Measurements from ENCODE around the gene ZNF296. TPM values are rescaled to one million over a fixed set of nuclear protein-coding genes. Genes with fewer than 3 reads are reported as not detected.

The ZNF296 gene
- polyA plus RNA-seq, 1 donor from 2014 or later: 1.4 TPM

- no peak overlapping the region for H2AFZ ChIP-seq (ENCODE audit: low read depth, low read length)
- peaks cover 17% of the 10 kb centered on the region for H3K79me2 ChIP-seq (replicated peaks; ENCODE audit: insufficient read depth, low read length)
- no peaks in the 10 kb centered on the region for H3K9me3 ChIP-seq (ENCODE audit: low read length)
- no peak overlapping the region for H3K27ac ChIP-seq (ENCODE audit: low read length)
- H3K4me3 ChIP-seq (ENCODE audit: low read length): no peak overlapping the region
- H4K20me1 ChIP-seq (ENCODE audit: insufficient read depth): no peaks in the 10 kb centered on the region
- no peaks in the 10 kb centered on the region for H3K27me3 ChIP-seq (ENCODE audit: insufficient read depth, low read depth, low read length)
- H3K4me2 ChIP-seq (ENCODE audit: low read length): no peak overlapping the region
- no peaks in the 10 kb centered on the region for H3K9me2 ChIP-seq (ENCODE audit: insufficient read depth, low read length)
- no peak for TF ChIP-seq MXI1 (conservative IDR thresholded peaks at IDR 0.05; ENCODE audit: poor library complexity, severe bottlenecking)
- no peaks in the 10 kb centered on the region for H3F3A ChIP-seq (ENCODE audit: insufficient read depth, low read length, poor library complexity, severe bottlenecking)
- no peak overlapping the region for H3K9ac ChIP-seq (ENCODE audit: low read length)
- H3K36me3 ChIP-seq (ENCODE audit: insufficient read depth, low read length): no peaks in the 10 kb centered on the region
Observed at GRCh38 chr19:45046355-45046754, 29.9 kb downstream of the ZNF296 start.

- H3K79me2 ChIP-seq (replicated peaks; ENCODE audit: insufficient read depth, low read length): peaks cover 17% of the 10 kb centered on the region
- H3F3A ChIP-seq (ENCODE audit: insufficient read depth, low read length, poor library complexity, severe bottlenecking): no peaks in the 10 kb centered on the region
- no peak for TF ChIP-seq POLR2AphosphoS5 (IDR thresholded peaks at IDR 0.05)
- no peak for TF ChIP-seq MXI1 (conservative IDR thresholded peaks at IDR 0.05; ENCODE audit: poor library complexity, severe bottlenecking)
- TF ChIP-seq, protein P1, sequence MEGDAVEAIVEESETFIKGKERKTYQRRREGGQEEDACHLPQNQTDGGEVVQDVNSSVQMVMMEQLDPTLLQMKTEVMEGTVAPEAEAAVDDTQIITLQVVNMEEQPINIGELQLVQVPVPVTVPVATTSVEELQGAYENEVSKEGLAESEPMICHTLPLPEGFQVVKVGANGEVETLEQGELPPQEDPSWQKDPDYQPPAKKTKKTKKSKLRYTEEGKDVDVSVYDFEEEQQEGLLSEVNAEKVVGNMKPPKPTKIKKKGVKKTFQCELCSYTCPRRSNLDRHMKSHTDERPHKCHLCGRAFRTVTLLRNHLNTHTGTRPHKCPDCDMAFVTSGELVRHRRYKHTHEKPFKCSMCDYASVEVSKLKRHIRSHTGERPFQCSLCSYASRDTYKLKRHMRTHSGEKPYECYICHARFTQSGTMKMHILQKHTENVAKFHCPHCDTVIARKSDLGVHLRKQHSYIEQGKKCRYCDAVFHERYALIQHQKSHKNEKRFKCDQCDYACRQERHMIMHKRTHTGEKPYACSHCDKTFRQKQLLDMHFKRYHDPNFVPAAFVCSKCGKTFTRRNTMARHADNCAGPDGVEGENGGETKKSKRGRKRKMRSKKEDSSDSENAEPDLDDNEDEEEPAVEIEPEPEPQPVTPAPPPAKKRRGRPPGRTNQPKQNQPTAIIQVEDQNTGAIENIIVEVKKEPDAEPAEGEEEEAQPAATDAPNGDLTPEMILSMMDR (IDR thresholded peaks at IDR 0.05; ENCODE audit: poor library complexity, severe bottlenecking): no peak
- TF ChIP-seq TAF1 (IDR thresholded peaks at IDR 0.05; ENCODE audit: low read depth): no peak
- no peak for TF ChIP-seq SMC3 (conservative IDR thresholded peaks at IDR 0.05; ENCODE audit: poor library complexity)
- TF ChIP-seq EZH2 (IDR thresholded peaks at IDR 0.05; ENCODE audit: borderline replicate concordance, insufficient read depth, low read length, poor library complexity, severe bottlenecking): no peak
- no peak for TF ChIP-seq EP300 (conservative IDR thresholded peaks at IDR 0.05; ENCODE audit: poor library complexity, severe bottlenecking)
- TF ChIP-seq RAD21 (conservative IDR thresholded peaks at IDR 0.05): no peak
- TF ChIP-seq, protein P2, sequence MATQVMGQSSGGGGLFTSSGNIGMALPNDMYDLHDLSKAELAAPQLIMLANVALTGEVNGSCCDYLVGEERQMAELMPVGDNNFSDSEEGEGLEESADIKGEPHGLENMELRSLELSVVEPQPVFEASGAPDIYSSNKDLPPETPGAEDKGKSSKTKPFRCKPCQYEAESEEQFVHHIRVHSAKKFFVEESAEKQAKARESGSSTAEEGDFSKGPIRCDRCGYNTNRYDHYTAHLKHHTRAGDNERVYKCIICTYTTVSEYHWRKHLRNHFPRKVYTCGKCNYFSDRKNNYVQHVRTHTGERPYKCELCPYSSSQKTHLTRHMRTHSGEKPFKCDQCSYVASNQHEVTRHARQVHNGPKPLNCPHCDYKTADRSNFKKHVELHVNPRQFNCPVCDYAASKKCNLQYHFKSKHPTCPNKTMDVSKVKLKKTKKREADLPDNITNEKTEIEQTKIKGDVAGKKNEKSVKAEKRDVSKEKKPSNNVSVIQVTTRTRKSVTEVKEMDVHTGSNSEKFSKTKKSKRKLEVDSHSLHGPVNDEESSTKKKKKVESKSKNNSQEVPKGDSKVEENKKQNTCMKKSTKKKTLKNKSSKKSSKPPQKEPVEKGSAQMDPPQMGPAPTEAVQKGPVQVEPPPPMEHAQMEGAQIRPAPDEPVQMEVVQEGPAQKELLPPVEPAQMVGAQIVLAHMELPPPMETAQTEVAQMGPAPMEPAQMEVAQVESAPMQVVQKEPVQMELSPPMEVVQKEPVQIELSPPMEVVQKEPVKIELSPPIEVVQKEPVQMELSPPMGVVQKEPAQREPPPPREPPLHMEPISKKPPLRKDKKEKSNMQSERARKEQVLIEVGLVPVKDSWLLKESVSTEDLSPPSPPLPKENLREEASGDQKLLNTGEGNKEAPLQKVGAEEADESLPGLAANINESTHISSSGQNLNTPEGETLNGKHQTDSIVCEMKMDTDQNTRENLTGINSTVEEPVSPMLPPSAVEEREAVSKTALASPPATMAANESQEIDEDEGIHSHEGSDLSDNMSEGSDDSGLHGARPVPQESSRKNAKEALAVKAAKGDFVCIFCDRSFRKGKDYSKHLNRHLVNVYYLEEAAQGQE (IDR thresholded peaks at IDR 0.05; ENCODE audit: borderline replicate concordance): no peak
- no peak overlapping the region for H3K9ac ChIP-seq (ENCODE audit: low read length)
- H3K9me2 ChIP-seq (ENCODE audit: insufficient read depth, low read length): no peaks in the 10 kb centered on the region
- no peaks in the 10 kb centered on the region for H3K36me3 ChIP-seq (ENCODE audit: insufficient read depth, low read length)
- H2AFZ ChIP-seq (ENCODE audit: low read depth, low read length): no peak overlapping the region
- no peaks in the 10 kb centered on the region for H3K9me3 ChIP-seq (ENCODE audit: low read length)
- H4K20me1 ChIP-seq (ENCODE audit: insufficient read depth): no peaks in the 10 kb centered on the region
- H3K27me3 ChIP-seq (ENCODE audit: insufficient read depth, low read depth, low read length): no peaks in the 10 kb centered on the region
- H3K4me2 ChIP-seq (ENCODE audit: low read length): no peak overlapping the region
- no peak overlapping the region for H3K4me3 ChIP-seq (ENCODE audit: low read length)
- no peak overlapping the region for H3K27ac ChIP-seq (ENCODE audit: low read length)
Observed at GRCh38 chr19:45045671-45046353, 30.5 kb downstream of the ZNF296 start.

Measured in neural cell (in vitro differentiated cells).